K562 (cell line): ENCODE results near the gene PARP15. TPM values are rescaled to one million over a fixed set of nuclear protein-coding genes. Genes with fewer than 3 reads are reported as not detected.

Source experiments
- ATAC-seq: fragments of 200-7000 bp; cut with Tn5 transposase; 3 replicates; pipeline ENCODE4 v1.9.1; 2020; ENCODE audit warnings: moderate library complexity
- BruUV-seq: library from RNA; stranded (reverse); fragments of 400-500 nt; replicated peaks from 2 replicates; lab custom pipeline; 2021; lab: Mats Ljungman, UMichigan
- CTCF ChIA-PET: fragments of 300-600 bp; formaldehyde crosslinking; extraction: SDS; loops from one replicate; lab custom pipeline; 2021; ENCODE audit warnings: low intra/inter-chr PET ratio; lab: Yijun Ruan, JAX
- POLR2A ChIA-PET: fragments of 300-600, 350-650 bp; sonication (Branson Sonifier 250); formaldehyde crosslinking; extraction: SDS; loops from one replicate; lab custom pipeline; 2021; ENCODE audit warnings: antibody characterized with exemption, inconsistent platforms; lab: Yijun Ruan, JAX
- DNase-seq, 4 experiments: peaks; one replicate each; pipeline versions ENCODE4 v3.0.0 to v3.0.0-alpha.2; 2011 to 2018; ENCODE audit warnings: low spot score in 3 of 4, mixed read lengths in 3 of 4; ENCODE audit errors: extremely low read depth in 1 of 4
- FAIRE-seq: peaks from 2 replicates; lab custom pipeline; 2011; peaks lifted over from hg19 to GRCh38; lab: Jason Lieb, UNC
- H2AFZ ChIP-seq: 2 replicates; pipeline ENCODE4 v1.6.0; 2011; ENCODE audit warnings: low read depth, low read length, control low read depth, inconsistent platforms
- H3K27ac ChIP-seq: fragments of 200-600 bp; 3 replicates; pipeline ENCODE4 v1.8.0; 2011; ENCODE audit warnings: low read depth, mild to moderate bottlenecking, control low read depth, inconsistent platforms, low read length, moderate library complexity, mixed read lengths; ENCODE audit errors: extremely low read depth
- H3K27me3 ChIP-seq, 2 experiments: fragments of 300-600 bp in 1 of 2; 2 replicates in 1 of 2; 3 replicates in 1 of 2; pipeline versions ENCODE4 v1.6.0 to v1.8.0; 2011; ENCODE audit warnings: inconsistent platforms in 2 of 2, low read length in 2 of 2, mild to moderate bottlenecking in 1 of 2, mixed read lengths in 1 of 2, moderate library complexity in 1 of 2; ENCODE audit not compliant: control insufficient read depth in 2 of 2, insufficient read depth in 2 of 2
- H3K36me3 ChIP-seq: fragments of 300-600 bp; 3 replicates; pipeline ENCODE4 v1.8.0; 2011; ENCODE audit warnings: mild to moderate bottlenecking, low read length, inconsistent platforms; ENCODE audit not compliant: control insufficient read depth, insufficient read depth
- H3K4me1 ChIP-seq, 2 experiments: fragments of 200-600 bp in 1 of 2; replicated peaks in 1 of 2; 2 replicates in 1 of 2; 3 replicates in 1 of 2; pipeline versions ENCODE4 v1.5.1 to v1.8.0; 2011; ENCODE audit warnings: inconsistent platforms in 2 of 2, low read length in 2 of 2, mild to moderate bottlenecking in 1 of 2, mixed read lengths in 1 of 2, moderate library complexity in 1 of 2; ENCODE audit not compliant: control insufficient read depth in 2 of 2, insufficient read depth in 2 of 2
- H3K4me2 ChIP-seq: 2 replicates; pipeline ENCODE4 v1.6.1; 2011; ENCODE audit warnings: low read length, control low read depth, inconsistent platforms, mixed read lengths; ENCODE audit not compliant: insufficient read depth
- H3K4me3 ChIP-seq: fragments of 200-600 bp; sonication (generic), shearing (Covaris generic); 2 replicates; pipeline ENCODE4 v1.5.1; 2016; ENCODE audit warnings: control low read depth, inconsistent platforms
- H3K79me2 ChIP-seq: fragments of 200-600 bp; 3 replicates; pipeline ENCODE4 v1.8.0; 2011; ENCODE audit warnings: low read length, inconsistent platforms; ENCODE audit not compliant: control insufficient read depth, insufficient read depth
- H3K9ac ChIP-seq, 2 experiments: 2 replicates each; pipeline versions ENCODE4 v1.6.0 to v1.6.1; 2011; ENCODE audit warnings: low read depth in 2 of 2, low read length in 2 of 2, control low read depth in 1 of 2, inconsistent platforms in 1 of 2, mild to moderate bottlenecking in 1 of 2, mixed read lengths in 1 of 2; ENCODE audit not compliant: insufficient read depth in 1 of 2
- H3K9me1 ChIP-seq: one replicate; pipeline ENCODE4 v1.6.0; 2011; ENCODE audit warnings: inconsistent platforms, mild to moderate bottlenecking, low read length, moderate library complexity; ENCODE audit not compliant: control insufficient read depth, insufficient read depth
- H3K9me3 ChIP-seq: replicated peaks from 2 replicates; pipeline ENCODE4 v1.5.1; 2011; ENCODE audit warnings: low read depth, low read length, inconsistent platforms; ENCODE audit not compliant: control insufficient read depth, insufficient read depth
- H4K20me1 ChIP-seq: replicated peaks from 2 replicates; pipeline ENCODE4 v1.6.1; 2011; ENCODE audit warnings: low read length, inconsistent platforms, mixed read lengths; ENCODE audit not compliant: control insufficient read depth, insufficient read depth
- RBM15 ChIP-seq: fragments of 200-400 bp; formaldehyde crosslinking; IDR thresholded peaks from 2 replicates; pipeline ENCODE4 v1.6.1; 2018; ENCODE audit warnings: mild to moderate bottlenecking, low read length, moderate library complexity; ENCODE audit not compliant: insufficient read depth
- SAFB2 ChIP-seq: fragments of 200-400 bp; formaldehyde crosslinking; IDR thresholded peaks from 2 replicates; pipeline ENCODE4 v1.6.1; 2018; ENCODE audit warnings: borderline replicate concordance, low read length, low read depth, moderate library complexity; ENCODE audit not compliant: severe bottlenecking
- SMARCA5 ChIP-seq: fragments of 450-650 bp; IDR thresholded peaks from 2 replicates; pipeline ENCODE4 v1.6.1; 2016
- SRSF9 ChIP-seq: fragments of 200-400 bp; formaldehyde crosslinking; IDR thresholded peaks from 2 replicates; pipeline ENCODE4 v1.6.1; 2017; ENCODE audit warnings: low read depth, low read length, borderline replicate concordance
- UBTF ChIP-seq, 2 experiments: IDR thresholded peaks; 2 replicates each; pipeline ENCODE4 v1.6.1; 2012; ENCODE audit warnings: improper control_type of control experiment in 2 of 2, low read depth in 2 of 2, low read length in 2 of 2, borderline replicate concordance in 1 of 2
- ZNF224 ChIP-seq: sonication (generic); formaldehyde crosslinking; IDR thresholded peaks from 2 replicates; pipeline ENCODE4 v1.8.0; 2022; ENCODE audit warnings: mild to moderate bottlenecking, missing genetic modification reagents
- ZNF316 ChIP-seq: fragments of 450-650 bp; IDR thresholded peaks from 2 replicates; pipeline ENCODE4 v1.6.1; 2016
- ZNF347 ChIP-seq: fragments of 450-650 bp; formaldehyde crosslinking; IDR thresholded peaks from 2 replicates; pipeline ENCODE4 v1.4.0; 2020; ENCODE audit warnings: low read depth, mild to moderate bottlenecking, moderate library complexity
- WGBS: fragments of 100-300 bp; shearing (Covaris generic); methylation state at CpG from one replicate; pipeline ENCODE4 v1.1.6; 2016; ENCODE audit warnings: low coverage, mixed read lengths; ENCODE audit not compliant: insufficient coverage; ENCODE audit errors: missing lambda C conversion rate; 5-methylcytosine and 5-hydroxymethylcytosine counted together
- in situ Hi-C: fragments of 300-500 bp; cut with MboI; formaldehyde crosslinking; loops from 4 replicates; pipeline ENCODE4 v1.15.0; 2018; ENCODE audit warnings: inconsistent platforms, mixed read lengths
- intact Hi-C: fragments of 100-400 bp; cut with micrococcal nuclease; formaldehyde crosslinking; loops from 2 replicates; pipeline ENCODE4 v1.14.2; 2022
- polyA plus RNA-seq, 8 experiments: library from polyadenylated mRNA; depleted of rRNA in 4 of 8; stranded (reverse) in 5 of 8; unstranded in 3 of 8; fragments of >200 nt; fragmentation: Nextera tagmentation in 2 of 8; fragmentation: Illumina TruSeq in 1 of 8; extraction: Ambion mirVana in 2 of 8; extraction: Trizol in 1 of 8; gene quantifications; 2 replicates each; pipeline versions ENCODE4 v1.2.1 to v1.2.3, GENCODE V29; 2011 to 2014; ENCODE audit warnings: inconsistent platforms in 1 of 8, missing spikeins in 1 of 8
- total RNA-seq, 7 experiments: library from RNA; depleted of rRNA in 6 of 7; stranded (reverse); fragments of >200 nt in 6 of 7; fragmentation: Illumina TruSeq in 2 of 7; extraction: Trizol in 2 of 7; gene quantifications; 2 replicates each; pipeline versions ENCODE4 v1.2.1 to v1.2.3, GENCODE V29; 2011 to 2021; ENCODE audit warnings: low replicate concordance in 1 of 7
- TF ChIP-seq, protein P1 (sequence below): fragments of 450-650 bp; IDR thresholded peaks from one replicate; pipeline ENCODE4 v1.6.1; 2018; ENCODE audit warnings: mild to moderate bottlenecking, moderate library complexity; ENCODE audit not compliant: partially characterized antibody
- TF ChIP-seq, protein P2 (sequence below), 2 experiments: fragments of 150-350 bp in 1 of 2; IDR thresholded peaks; 2 replicates each; pipeline ENCODE4 v1.6.1; 2012 to 2016; ENCODE audit warnings: low read depth in 2 of 2, low read length in 2 of 2, mild to moderate bottlenecking in 1 of 2, moderate library complexity in 1 of 2
- TF ChIP-seq, protein P3 (sequence below): fragments of 250-450 bp; sonication (Bioruptor Pico); IDR thresholded peaks from 2 replicates; pipeline ENCODE4 v1.4.0; 2020

The PARP15 gene
- total and polyA plus RNA-seq, 9 of the 15 experiments (the other 6 are each of a cell fraction or from before 2014, with no cell fraction given): 0.05 to 0.40 (median 0.13) TPM

- TF ChIP-seq, protein P1, sequence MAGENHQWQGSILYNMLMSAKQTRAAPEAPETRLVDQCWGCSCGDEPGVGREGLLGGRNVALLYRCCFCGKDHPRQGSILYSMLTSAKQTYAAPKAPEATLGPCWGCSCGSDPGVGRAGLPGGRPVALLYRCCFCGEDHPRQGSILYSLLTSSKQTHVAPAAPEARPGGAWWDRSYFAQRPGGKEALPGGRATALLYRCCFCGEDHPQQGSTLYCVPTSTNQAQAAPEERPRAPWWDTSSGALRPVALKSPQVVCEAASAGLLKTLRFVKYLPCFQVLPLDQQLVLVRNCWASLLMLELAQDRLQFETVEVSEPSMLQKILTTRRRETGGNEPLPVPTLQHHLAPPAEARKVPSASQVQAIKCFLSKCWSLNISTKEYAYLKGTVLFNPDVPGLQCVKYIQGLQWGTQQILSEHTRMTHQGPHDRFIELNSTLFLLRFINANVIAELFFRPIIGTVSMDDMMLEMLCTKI: no peak
- TF ChIP-seq ZNF347 (CRISPR knock-in tag): no peak
Observed at GRCh38 chr3:122676759-122677158, 99.3 kb downstream of the PARP15 start (continued).

- H3K79me2 ChIP-seq: peaks cover 11% of the 10 kb centered on the region
- no peak for FAIRE-seq
- in situ Hi-C loops: no loop called here
Observed at GRCh38 chr3:122677216-122677615, 99.8 kb downstream of the PARP15 start.

More at GRCh38 chr3:122677216-122677615, 99.8 kb downstream of the PARP15 start:
- intact Hi-C loops: no loop called here
- H3K27ac ChIP-seq: no peak overlapping the region
- no peaks in the 10 kb centered on the region for H3K9me1 ChIP-seq
- H3K4me3 ChIP-seq: no peak overlapping the region
- no peaks in the 10 kb centered on the region for H3K27me3 ChIP-seq
- POLR2A ChIA-PET: no interaction called here
- TF ChIP-seq SRSF9 (no peak), SAFB2 (no peak), UBTF (IDR thresholded peaks at IDR 0.05; ENCODE audit: borderline replicate concordance in 1 of 2, low read depth in 2 of 2, low read length in 2 of 2) (no peak), ZNF316 (peak; percentile 31; the same call in 1 of the 2 replicates), RBM15 (no peak), SMARCA5 (no peak), ZNF224 (CRISPR knock-in tag) (no peak)
- TF ChIP-seq, protein P2, sequence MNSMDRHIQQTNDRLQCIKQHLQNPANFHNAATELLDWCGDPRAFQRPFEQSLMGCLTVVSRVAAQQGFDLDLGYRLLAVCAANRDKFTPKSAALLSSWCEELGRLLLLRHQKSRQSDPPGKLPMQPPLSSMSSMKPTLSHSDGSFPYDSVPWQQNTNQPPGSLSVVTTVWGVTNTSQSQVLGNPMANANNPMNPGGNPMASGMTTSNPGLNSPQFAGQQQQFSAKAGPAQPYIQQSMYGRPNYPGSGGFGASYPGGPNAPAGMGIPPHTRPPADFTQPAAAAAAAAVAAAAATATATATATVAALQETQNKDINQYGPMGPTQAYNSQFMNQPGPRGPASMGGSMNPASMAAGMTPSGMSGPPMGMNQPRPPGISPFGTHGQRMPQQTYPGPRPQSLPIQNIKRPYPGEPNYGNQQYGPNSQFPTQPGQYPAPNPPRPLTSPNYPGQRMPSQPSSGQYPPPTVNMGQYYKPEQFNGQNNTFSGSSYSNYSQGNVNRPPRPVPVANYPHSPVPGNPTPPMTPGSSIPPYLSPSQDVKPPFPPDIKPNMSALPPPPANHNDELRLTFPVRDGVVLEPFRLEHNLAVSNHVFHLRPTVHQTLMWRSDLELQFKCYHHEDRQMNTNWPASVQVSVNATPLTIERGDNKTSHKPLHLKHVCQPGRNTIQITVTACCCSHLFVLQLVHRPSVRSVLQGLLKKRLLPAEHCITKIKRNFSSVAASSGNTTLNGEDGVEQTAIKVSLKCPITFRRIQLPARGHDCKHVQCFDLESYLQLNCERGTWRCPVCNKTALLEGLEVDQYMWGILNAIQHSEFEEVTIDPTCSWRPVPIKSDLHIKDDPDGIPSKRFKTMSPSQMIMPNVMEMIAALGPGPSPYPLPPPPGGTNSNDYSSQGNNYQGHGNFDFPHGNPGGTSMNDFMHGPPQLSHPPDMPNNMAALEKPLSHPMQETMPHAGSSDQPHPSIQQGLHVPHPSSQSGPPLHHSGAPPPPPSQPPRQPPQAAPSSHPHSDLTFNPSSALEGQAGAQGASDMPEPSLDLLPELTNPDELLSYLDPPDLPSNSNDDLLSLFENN (IDR thresholded peaks at IDR 0.05; ENCODE audit: low read depth in 2 of 2, low read length in 2 of 2): no peak
- TF ChIP-seq, protein P3, sequence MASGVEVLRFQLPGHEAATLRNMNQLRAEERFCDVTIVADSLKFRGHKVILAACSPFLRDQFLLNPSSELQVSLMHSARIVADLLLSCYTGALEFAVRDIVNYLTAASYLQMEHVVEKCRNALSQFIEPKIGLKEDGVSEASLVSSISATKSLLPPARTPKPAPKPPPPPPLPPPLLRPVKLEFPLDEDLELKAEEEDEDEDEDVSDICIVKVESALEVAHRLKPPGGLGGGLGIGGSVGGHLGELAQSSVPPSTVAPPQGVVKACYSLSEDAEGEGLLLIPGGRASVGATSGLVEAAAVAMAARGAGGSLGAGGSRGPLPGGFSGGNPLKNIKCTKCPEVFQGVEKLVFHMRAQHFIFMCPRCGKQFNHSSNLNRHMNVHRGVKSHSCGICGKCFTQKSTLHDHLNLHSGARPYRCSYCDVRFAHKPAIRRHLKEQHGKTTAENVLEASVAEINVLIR (CRISPR knock-in tag): no peak
- TF ChIP-seq, all 486 proteins: peak for 1
- Histone ChIP-seq H3K36me3 (no peaks in the 10 kb centered on the region), H3K9me3 (no peaks in the 10 kb centered on the region), H2AFZ (0 out of 2 replicates have a peak overlapping the region, but pooled peaks have one; percentile 45), H4K20me1 (no peaks in the 10 kb centered on the region), H3K4me1 (peaks cover 13 to 17% of the 10 kb centered on the region in 2 experiments; a peak in 4 of 5 replicates), H3K4me2 (no peak overlapping the region), H3K9ac (no peak overlapping the region)
- BruUV-seq: no TSS peak
- WGBS: 25% methylated on average over 1 of the region's 1 CpG
- no peak for ATAC-seq
- CTCF ChIA-PET: no interaction called here
- DNase-seq: no peak
